Peyer's patch (tissue), 4 donors: ENCODE data around the gene ITGB3.

Experiments
- POLR2A ChIP-seq, 2 donors: fragments of 450-650 bp; IDR thresholded peaks; one replicate each; pipeline ENCODE4 v1.5.1; 2017; ENCODE audit warnings: antibody characterized with exemption in 2 of 2, mild to moderate bottlenecking in 2 of 2, moderate library complexity in 2 of 2
- TF ChIP-seq, protein P1 (sequence below), 6 experiments: fragments of 450-650 bp in 4 of 6; fragments of 200-600 bp in 2 of 6; sonication (generic) in 1 of 6; IDR thresholded peaks; one replicate each; pipeline ENCODE4 v1.5.1; 2017 to 2019; ENCODE audit warnings: antibody characterized with exemption in 6 of 6, mild to moderate bottlenecking in 3 of 6, moderate library complexity in 1 of 6

DNA sequence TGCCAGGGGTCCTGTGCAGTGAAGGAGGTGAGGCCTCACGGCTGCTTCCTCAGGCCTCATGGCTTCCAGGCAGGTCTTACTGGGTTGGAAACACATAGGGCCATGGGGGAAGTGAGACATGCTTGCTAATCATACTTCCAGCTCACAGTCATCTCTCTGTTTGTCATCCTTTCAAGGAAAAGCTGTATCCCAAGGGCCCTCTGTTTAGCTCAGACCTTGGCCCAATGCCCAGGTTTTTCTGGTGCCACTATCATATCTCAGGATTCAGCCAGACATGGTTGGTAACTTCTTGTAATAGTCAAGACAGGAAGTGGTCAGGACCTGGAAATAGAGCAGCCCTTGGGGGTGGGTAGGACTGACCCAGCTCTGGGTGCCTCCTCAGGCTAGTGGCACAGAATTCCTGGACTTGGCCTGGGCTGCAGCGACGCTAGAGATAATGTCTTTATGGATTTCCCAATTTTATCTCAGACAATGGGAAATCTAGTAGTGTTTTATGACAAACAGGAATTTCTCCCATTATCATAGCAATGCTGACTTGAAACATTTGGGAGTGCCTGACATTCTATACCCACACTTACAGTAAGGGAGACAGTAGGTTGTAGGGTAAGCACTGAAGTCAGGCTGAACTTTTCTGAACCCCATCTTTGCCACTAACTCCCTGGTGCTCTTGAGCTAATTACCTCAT, 13.5 kb upstream of the ITGB3 start:
- TF ChIP-seq, protein P1, sequence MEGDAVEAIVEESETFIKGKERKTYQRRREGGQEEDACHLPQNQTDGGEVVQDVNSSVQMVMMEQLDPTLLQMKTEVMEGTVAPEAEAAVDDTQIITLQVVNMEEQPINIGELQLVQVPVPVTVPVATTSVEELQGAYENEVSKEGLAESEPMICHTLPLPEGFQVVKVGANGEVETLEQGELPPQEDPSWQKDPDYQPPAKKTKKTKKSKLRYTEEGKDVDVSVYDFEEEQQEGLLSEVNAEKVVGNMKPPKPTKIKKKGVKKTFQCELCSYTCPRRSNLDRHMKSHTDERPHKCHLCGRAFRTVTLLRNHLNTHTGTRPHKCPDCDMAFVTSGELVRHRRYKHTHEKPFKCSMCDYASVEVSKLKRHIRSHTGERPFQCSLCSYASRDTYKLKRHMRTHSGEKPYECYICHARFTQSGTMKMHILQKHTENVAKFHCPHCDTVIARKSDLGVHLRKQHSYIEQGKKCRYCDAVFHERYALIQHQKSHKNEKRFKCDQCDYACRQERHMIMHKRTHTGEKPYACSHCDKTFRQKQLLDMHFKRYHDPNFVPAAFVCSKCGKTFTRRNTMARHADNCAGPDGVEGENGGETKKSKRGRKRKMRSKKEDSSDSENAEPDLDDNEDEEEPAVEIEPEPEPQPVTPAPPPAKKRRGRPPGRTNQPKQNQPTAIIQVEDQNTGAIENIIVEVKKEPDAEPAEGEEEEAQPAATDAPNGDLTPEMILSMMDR (IDR thresholded peaks at IDR 0.05): no peak
- no peak for TF ChIP-seq POLR2A (IDR thresholded peaks at IDR 0.05)
